Germinal center (tissue), 1 donor: ENCODE measurements around the gene STARD9.

Experiments used
- DNase-seq: peaks from one replicate; pipeline ENCODE4 v3.0.0; 2012; ENCODE audit warnings: mixed read lengths, low spot score

The STARD9 gene

DNA sequence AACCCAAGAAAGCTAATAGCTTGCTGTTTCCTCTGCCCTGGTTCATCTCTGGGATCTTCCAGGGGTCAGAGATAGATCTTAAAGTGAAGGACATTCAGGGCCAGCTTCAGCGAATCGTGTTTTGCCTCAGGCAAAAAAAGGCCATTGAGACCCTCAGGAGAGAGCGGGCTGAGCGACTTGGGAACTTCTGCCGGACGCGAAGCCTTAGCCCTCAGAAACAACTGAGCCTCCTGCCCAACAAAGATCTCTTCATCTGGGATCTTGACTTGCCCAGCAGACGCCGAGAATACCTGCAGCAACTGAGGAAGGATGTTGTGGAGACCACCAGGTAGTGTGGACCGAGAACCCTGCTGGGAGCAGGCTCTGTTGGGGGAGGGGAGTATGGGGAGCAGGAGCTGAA, 119.0 kb downstream of the STARD9 start:
- DNase-seq = no peak

DNA sequence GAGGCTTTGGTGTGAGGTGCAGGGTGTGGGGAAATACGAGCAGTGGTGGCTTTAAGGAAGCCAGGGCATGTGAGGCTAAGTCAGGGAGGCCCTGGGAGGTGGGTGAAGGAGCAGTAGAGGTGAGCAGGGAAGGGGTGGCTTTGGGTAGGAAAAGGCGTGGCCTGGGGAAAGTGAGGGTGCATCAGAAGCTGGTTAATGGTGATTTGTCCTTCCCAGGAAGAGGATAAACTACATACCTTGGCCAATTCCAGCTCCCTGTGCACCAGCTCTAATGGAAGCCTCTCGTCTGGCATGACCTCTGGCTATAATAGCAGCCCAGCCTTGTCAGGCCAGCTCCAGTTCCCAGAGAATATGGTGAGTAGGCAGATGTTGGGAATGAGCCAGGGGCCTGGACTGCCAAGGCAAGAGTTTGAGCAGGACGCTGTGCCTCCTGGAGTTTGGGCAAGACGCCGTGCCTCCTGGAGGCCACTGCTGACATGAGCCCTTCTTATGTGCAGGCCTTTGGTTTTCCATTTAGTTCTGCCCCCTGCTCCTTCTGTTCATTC, 120.2 kb downstream of the STARD9 start:
- no peak for DNase-seq

DNA sequence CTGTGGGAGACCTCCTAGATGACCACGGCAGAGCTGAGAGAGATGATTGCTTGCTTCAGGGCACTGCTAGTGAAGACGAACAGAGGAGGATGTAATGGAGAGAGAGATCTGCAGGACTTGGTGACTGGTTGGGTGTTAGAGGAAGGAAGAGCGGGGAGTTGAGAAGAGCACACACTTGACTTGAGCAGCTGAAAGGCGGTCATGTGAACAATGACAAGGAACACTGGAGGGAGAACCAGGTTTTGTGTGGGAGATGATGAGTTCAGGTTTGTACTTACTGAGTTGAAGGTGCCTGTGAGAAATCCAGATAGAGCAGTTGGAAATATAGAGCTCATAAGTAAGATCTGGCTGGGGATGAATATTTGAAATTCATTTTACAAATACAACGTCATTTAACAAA, 121.2 kb downstream of the STARD9 start:
- DNase-seq = no peak

DNA sequence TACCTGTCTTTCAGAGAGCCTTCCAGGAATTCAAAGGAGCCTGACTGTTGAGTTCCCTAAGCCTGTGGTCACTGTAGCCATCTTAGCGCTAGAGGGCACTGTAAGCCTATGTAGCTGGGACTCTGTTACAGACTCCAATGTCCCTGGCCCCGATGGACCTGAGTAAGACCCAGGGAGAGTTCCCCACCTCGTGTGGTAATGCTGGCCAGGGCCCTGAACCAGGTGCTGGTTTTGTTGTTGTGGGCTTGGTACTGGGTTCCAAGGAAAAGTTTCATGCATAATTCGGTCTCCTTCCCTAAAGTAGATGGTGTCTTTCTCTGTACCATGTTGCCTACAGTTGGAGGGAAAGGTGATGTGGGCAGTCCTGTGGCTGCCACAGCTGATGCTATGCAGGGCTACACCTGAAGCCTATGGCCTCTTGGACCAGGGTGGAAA, 129.1 kb downstream of the STARD9 start:
- DNase-seq = peak; percentile 70

DNA sequence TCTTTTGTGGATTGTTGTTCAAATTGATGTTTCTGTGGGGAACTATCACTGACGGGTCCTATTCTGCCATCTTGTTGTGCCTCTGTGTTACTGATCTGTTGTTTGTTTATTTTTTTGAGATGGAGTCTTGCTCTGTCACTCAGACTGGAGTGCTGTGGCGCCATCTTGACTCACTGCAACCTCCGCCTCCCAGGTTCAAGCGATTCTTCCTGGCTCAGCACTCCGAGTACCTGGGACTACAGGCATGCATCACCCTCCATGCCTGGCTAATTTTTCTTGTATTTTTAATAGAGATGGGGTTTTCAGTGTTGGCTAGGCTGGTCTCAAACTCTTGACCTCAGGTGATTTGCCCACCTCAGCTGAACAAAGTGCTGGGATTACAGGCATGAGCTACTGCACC, 129.9 kb downstream of the STARD9 start:
- no peak for DNase-seq

GRCh38 chr15:42707068-42707467, 131.7 kb downstream of the STARD9 start:
- no peak for DNase-seq

DNA sequence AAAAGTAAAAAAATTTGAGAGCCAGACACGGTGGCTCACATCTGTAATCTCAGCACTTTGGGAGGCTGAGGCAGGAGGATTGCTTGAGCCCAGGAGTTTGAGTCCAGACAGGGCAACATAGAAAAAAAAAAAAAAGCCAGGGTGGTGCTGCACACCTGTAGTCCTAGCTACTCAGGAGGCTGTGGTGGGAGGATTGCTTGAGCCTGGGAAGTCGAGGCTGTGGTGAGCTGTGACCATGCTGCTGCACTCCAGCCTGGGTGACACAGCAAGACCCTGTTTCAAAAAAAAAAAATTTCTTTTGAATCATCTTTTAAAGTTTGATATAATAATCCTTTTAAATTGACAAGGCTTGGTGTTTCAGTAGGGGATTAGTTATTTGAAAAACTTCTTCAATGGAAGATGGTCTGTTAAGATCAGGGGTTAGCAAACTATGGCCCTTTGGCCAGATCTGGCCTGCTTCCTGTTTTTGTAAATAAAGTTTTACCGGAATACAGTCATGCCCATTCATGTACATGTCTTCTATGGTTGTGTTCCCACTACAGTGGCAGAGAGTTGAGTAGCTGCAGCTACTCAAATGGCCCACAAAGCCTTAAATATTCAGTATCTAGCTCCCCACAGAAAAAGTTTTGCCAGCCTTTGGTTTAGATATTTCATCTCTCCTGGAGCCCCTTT, 132.6 kb downstream of the STARD9 start:
- DNase-seq = no peak

DNA sequence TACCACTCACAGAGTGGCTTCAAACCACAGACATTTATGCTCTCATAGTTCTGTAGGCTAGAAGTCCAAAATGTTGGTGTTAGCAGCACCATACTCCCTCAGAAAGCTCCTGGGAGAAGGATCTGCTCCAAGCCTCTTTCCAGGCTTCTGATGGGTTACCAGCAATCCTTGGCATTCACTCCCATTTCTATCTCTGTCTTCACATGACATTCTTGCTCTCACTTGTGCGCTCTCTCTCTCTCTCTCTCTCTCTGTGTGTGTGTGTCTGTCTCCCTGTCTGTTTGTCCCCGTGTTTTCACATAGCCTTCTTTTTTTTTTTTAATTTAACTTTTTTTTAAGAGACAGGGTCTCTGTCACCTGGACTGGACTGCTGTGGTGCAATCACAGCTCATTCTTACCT, 135.3 kb downstream of the STARD9 start:
- no peak for DNase-seq

DNA sequence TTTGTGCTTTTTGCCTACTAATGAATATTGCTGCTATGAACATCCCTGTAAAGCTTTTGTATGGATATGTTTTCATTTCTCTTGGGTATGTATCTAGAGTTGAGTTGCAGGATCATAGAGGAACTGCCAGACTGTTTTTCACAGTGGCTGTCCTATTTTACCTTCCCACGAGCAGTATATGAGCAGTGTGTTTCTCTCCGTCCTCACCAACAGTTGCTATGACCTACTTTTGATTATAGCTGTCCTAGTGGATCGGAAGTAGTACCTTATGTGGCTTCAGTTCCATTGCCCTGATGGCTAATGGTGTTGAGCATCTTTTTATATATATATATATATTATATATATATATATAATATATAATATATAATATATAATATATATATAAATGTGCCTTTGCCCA, 136.3 kb downstream of the STARD9 start:
- DNase-seq = no peak

- no peak for DNase-seq
Measured at GRCh38 chr15:42712584-42712983, 137.2 kb downstream of the STARD9 start.

DNA sequence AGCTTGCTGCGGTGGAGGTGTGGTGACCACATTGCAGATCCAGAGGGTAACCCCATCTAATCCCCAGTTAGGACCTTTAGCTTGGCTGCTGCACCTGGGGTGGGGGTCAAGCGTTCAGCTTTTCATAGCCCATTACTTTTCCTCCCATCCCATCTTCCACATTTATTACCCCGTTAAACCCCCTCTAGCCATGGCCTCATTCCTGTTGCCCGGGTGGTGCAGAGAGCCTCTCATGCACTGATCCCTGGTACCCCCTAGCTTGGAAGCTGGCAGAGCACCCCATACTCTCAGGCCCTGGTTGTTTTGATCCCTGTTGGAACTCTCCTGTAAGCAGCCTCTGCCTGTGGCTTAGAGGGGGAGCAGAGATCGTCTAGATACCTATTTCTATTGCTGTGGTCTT, 140.7 kb downstream of the STARD9 start:
- no peak for DNase-seq

DNA sequence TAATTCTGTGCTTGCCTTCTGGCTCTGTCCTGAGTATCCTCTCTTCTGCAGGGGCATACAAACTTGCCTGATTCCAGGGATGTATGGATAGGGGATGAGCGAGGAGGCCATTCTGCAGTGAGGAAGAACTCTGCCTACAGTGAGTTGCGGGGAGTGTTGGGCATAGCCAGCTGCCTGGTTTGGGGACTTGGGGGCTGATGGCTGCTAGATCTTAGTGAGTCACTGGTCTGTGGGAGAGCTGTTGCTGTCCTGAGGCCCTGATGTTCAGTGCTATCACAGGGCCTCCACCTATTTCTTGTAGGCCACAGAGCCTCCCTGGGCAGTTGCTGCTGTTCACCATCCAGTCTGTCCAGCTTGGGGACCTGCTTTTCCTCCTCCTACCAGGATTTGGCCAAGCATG, 141.2 kb downstream of the STARD9 start:
- no peak for DNase-seq

DNA sequence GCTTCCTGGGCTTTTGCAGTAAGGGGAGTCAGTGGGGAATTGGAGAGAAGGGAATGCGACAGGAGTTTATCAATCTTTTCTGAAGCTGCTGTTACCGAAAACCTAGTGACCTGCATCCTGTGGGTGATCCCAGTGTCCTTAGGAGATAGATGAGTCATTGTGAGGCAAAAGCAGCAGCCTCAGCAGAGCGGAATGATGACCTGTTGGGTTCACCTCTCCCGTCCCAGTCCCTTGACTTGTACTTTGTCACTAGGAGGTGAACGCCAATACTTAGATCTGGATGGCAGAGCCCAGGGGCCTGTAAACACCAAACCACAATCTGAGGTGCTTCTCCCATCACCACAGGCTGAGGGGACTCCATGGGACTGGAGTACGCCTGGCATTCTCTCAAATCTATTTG, 143.6 kb downstream of the STARD9 start:
- DNase-seq = no peak

DNA sequence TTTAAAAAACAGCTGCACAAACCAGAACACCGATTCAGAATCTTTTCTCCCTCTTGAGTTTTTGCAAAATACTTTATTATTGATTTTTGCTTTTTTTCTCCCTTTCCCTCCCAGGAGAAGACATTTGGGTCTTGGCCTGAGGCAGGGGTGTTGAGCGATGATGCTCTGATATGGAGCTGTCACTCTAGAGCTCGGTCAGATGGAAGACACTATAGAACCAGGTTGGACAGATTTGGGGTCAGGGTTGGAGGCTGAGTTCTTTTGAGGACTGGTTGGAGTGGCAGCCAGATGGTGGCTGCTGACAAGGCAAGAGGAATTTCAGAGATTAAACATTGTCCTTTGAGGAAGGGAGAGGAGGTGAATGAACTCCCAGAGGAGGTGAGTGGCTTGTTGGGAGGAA, 144.7 kb downstream of the STARD9 start:
- no peak for DNase-seq

DNA sequence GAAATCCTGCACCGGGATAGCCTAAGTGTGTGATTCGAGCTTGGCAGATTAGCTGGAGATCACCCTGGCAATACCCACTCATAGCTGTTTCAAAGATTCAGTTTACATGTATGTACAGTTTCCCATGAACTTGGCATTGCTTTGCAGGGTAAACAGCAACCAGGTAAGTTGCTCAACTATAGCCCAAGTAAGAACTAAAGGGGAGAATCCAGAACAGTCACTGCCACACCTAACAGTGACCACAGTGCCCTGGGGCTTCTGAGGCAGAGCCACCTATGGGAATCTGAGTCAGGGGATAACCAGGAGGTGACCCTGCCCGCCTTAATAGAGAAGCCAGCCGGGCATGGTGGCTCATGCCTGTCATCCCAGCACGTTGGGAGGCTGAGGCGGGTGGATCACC, 145.6 kb downstream of the STARD9 start:
- DNase-seq = no peak

DNA sequence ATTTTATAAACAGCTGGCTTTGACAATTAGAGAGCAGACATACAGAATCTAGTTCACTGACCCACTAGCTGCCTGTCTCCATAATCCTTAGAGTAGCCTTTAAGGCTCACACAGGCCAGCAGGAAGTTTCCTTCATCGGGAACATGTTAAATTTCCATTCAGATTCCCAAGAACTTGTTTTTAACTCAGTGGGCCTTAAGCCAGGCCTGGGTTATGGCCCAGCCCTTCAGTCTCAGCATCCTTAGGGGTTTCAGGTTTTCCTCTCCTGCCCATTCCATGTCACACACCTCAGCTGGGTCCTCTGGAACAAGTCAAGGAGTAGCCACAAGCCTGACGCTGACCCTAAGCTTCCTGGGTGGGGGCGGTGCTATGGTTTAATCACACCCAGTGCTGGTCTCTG, 146.5 kb downstream of the STARD9 start:
- DNase-seq = no peak

DNA sequence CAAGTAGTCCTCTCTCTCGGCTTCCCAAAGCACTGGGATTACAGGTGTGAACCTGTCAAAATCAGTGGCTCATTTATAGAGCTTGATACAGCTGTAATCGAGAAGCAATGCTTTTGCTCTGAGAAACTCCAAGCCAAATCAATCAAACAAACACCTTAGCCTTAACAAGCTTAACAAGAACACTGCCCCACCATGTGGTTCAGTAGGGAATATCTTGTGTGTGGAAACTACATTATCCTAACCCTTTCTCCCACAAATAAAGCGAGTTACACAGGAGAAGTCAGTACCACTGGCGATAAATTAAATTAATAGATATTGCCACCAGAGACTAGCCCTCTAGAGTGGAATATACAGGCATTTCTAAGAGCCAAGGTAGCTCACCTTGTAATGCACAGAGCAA, 147.7 kb downstream of the STARD9 start:
- no peak for DNase-seq

DNA sequence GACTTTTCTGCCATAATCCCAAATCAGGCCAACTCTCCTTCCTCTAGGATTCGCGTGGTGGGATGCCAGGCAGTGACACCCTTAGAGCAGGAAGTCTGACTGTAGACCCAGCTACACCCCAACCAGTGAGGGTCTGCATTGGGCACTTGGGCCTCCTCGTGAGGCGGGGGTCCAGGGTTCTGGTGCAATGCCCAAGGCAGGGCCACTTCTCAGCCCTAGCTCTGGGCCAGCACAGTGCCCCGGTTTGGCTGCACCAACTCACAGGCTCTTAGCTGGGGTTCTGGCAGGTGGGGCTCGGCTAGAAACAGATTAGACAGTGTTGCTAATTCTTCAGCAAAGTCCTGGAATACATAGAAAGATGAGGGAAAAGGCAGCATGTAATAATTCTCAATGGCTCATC, 148.9 kb downstream of the STARD9 start:
- no peak for DNase-seq

DNA sequence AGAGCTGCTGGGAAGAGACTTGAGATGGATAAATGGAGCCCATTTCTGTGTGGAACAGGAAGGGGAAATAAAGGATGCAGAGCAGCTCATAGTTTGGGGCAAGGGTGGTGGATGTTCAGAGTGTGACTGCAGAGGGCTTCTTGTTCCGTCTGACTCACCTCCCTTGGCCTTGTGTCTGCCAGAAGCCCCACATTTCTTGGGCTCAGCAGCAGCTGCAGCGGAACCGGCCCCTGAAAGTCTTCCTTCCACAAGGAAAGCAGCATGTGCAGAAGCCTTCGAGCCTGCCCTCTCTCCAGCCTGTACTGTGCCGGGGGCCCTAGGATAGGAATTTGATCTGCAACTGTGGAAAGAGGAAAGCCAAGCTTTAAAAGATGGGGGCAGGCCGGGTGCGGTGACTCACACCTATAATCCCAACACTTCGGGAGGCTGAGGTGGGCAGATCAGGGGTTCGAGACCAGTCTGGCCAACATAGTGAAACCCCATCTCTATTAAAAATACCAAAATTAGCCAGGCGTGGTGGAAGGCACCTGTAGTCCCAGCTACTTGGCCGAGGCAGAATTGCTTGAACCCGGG, 150.0 kb downstream of the STARD9 start:
- no peak for DNase-seq

DNA sequence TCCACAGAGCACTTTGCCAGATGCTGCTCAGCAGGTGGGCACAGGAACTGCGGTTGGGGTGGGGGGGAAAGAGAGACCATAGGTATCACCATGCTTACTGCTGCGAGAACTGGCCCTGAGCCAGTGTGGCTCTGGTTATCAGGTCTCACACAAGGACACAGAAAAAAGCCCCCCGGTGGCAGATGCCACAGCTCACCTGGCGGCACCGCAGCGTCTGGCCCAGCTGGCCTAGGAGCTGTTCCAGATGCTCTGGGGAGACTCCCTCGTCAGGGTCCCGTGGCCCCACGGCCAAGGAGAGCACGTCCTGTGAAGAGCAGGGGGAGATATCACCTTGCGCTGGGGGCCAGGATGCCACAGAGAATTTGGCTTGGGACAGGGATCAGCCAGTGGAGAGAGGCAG, 150.7 kb downstream of the STARD9 start:
- DNase-seq = no peak

- DNase-seq = no peak
Measured at GRCh38 chr15:42727750-42728381, 152.5 kb downstream of the STARD9 start.

DNA sequence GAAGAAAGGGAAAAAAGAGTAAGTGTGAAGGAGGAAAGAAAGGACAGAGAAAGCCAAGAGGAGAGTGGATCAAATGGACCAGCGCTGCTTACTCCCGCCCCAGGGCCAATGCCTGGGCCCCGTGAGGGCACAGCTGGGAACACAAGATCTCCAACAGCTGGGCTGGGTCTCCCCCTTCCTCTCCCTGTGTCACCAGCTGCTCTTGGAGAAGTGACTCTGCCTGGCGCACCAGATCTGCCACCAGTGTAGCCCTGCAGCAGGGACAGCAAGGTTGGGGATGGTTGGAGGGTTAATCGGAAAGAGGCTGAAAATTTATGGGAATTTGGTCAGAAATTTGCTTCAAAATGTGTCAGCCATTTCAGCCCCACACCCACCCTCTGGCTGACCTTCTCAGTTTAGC, 153.2 kb downstream of the STARD9 start:
- DNase-seq = no peak

DNA sequence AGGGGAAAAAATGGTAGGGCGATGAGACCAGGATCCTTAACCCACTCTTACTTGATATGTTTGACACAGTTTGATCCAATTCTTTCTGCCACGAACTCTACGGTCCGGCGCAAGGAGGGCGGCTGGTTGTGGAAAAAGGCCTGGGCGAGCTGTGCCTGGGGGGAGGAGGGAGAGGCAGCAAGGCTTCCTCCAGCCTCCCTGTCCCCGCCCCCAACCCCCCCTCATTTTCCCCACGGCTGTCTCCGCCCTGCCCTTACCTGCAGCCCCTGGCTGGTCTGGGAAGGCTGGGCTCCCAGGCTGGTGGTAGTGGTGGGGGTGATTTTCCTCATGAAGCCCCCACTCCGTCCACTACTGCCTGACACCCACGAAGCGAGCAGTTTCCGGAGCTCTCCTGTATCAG, 153.6 kb downstream of the STARD9 start:
- DNase-seq = no peak

DNA sequence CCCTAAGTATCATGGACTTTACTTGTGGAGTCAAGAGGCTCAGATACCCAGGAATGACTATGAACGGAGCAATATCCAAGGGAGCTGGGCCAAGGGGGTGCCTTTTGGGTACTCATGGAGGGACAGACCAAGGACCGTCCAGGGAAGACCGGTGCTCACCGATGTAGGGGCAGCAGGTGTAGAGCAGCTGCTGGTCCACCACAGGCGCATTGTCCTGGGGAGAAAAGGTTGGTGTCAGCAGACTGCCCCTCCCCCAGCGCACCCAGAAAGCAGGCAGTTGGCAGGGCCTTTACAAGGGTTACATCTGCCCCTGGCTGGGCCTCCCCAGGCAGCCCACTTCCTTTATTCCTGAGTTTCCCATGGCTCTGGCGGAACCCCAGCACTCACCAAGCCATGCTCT, 154.0 kb downstream of the STARD9 start:
- no peak for DNase-seq
